NOMO-1 treated with DMSO at 0.1 percent for 48 hours (cell line): ENCODE measurements around the gene RNF145.
"Not testable (repeated sequence)": the region's sequence is repeated elsewhere in the genome, so short reads cannot be mapped to it uniquely, and the experiment has no call there.

ENCODE experiments used
- DNase-seq: peaks from one replicate; lab custom pipeline; 2025; ENCODE audit not compliant: unreplicated experiment; lab: John Stamatoyannopoulos, UW

RNF145 gene

GRCh38 chr5:159121061-159121460 is 88.3 kb downstream of the RNF145 start:
- no peak for DNase-seq

- peak; percentile 25 for DNase-seq
These were observed 88.9 kb downstream of the RNF145 start for GRCh38 chr5:159120446-159120845.

- not testable (repeated sequence) for DNase-seq
These were observed 89.5 kb downstream of the RNF145 start for GRCh38 chr5:159119842-159120241.

DNA sequence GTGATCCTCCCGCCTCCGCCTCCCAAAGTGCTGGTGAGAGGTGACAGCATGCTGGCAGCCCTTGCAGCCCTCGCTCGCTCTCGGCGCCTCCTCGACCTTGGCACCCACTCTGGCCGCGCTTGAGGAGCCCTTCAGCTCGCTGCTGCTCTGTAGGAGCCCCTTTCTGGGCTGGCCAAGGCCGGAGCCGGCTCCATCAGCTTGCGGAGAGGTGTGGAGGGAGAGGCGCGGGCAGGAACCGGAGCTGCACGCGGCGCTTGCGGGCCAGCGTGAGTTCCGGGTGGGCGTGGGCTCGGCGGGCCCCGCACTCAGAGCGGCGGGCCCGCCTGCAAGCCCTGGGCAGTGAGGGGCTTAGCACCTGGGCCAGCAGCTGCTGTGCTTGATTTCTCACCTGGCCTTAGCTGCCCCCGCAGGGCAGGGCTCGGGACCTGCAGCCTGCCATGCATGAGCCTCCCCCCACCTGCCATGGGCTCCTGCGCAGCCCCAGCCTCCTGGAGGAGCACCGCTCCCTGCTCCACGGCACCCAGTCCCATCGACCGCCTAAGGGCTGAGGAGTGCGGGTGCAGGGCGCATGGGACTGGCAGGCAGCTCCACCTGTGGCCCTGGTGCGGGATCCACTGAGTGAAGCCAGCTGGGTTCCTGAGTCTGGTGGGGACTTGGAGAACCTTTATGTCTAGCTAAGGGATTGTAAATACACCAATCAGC is 90.2 kb downstream of the RNF145 start:
- not testable (repeated sequence) for DNase-seq

- DNase-seq: no peak
These were observed 95.9 kb downstream of the RNF145 start for GRCh38 chr5:159113405-159113804.

GRCh38 chr5:159112436-159112835 is 96.9 kb downstream of the RNF145 start:
- DNase-seq: no peak
